Astrocyte of the cerebellum (primary cell): ENCODE results near the gene BANK1.

Source experiments
- DNase-seq: peaks from one replicate; pipeline ENCODE4 v3.0.0-alpha.2; 2011; ENCODE audit warnings: low read depth
- H3K4me3 ChIP-seq: 2 replicates; pipeline ENCODE4 v1.5.1; 2011; ENCODE audit warnings: mild to moderate bottlenecking, low read depth, low read length, moderate library complexity
- CTCF ChIP-seq: IDR thresholded peaks from 2 replicates; pipeline ENCODE4 v1.5.1; 2012; ENCODE audit warnings: low read length, low read depth, moderate library complexity, mild to moderate bottlenecking; ENCODE audit errors: missing control alignments
- in situ Hi-C: cut with HindIII; loops from 2 replicates; pipeline ENCODE4 v1.10.0; 2017; ENCODE audit warnings: low sequenced_read_pairs

BANK1 gene

DNA sequence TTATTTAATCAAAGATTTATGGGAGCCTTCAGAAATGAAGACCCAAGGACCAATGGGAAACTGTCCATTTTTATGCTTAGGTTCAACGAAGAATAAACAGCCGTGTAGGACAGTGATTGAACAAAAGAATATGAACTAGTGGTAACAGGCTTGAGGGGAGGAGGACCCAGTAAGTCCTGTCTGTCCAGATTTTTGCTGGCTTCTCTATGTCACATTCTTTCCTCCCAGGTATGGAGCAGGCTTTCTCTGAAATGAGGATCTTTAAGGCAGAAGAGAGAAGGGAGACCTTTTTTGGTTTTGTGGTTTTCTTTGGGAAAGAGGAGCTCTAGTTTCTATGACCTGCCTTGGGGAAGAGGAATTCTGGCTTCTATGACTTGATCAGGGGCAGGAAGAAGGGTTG, 74.1 kb downstream of the BANK1 start:
- no peak overlapping the region for H3K4me3 ChIP-seq
- no peak for TF ChIP-seq CTCF
- no peak for DNase-seq
- in situ Hi-C loops = no loop called here

DNA sequence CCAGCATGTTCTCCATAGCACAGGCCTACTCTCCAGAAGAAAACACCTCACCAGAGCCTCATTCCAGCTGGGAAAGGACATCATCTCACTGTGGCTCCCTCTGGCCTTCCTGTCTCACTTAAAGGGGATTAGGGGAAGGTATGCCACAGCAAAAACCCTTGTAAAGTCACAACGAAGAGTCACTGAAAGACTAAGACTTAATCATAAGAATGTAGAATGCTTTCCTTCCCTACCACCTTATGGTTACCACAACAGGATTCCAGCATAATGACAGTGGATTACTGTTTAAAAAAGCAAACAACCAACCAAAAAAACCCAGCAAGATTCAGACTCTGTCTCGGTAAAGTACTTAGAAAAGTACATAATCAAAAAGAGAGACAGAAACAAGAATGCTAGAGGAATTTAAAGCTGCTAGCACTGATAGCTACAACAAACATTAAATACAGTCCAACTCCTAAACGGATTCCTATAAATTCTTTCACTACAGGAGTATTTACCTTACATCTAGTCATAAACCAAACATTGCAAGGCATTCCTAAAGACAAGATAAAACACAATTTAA, 75.1 kb downstream of the BANK1 start:
- DNase-seq = peak; percentile 9

GRCh38 chr4:101870874-101871273, 80.3 kb downstream of the BANK1 start:
- in situ Hi-C loops = no loop called here
- no peak for TF ChIP-seq CTCF
- no peak for DNase-seq
- H3K4me3 ChIP-seq = no peak overlapping the region

More for the DNA sequence above, 75.1 kb downstream of the BANK1 start:
- H3K4me3 ChIP-seq = no peak overlapping the region
- in situ Hi-C loops = no loop called here
- no peak for TF ChIP-seq CTCF

DNA sequence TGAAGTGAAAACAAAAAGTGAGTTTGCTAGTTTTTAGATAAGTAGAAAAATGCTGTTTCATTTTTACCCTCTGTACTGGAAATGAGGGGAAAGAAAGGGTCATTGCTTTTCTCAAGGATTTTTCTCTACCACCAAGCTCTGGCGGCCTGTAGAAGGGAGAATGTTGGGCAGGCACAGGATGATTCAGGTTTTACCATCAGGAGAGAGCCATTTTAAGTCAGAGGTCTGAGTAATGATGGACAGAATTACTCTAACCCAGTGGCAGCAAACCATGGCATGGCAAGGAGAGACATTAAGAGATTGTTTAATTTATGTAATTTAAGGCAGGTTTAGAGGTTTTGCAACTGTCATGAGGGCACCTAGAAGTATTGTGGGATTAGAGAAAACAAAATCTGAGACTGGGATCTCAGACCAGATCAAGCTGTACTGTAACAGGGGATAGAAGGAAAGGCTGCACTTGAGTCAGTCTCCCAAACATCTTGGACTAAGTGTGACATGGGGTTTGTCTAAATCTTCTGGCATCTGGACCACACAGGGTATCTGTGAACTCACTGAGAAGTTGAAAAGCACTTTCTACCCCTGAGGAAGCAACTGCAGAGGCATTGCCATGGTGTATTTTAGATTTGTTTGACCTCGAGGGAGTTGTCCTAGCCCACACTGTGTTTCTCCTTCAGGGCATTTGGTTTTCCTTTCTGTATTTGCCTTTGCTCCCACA, 81.6 kb downstream of the BANK1 start:
- TF ChIP-seq CTCF = no peak
- DNase-seq = no peak
- H3K4me3 ChIP-seq = no peak overlapping the region
- in situ Hi-C loops = no loop called here

GRCh38 chr4:101885574-101885973, 95.0 kb downstream of the BANK1 start:
- no peak overlapping the region for H3K4me3 ChIP-seq
- no peak for TF ChIP-seq CTCF
- DNase-seq = no peak
- in situ Hi-C loops = no loop called here

DNA sequence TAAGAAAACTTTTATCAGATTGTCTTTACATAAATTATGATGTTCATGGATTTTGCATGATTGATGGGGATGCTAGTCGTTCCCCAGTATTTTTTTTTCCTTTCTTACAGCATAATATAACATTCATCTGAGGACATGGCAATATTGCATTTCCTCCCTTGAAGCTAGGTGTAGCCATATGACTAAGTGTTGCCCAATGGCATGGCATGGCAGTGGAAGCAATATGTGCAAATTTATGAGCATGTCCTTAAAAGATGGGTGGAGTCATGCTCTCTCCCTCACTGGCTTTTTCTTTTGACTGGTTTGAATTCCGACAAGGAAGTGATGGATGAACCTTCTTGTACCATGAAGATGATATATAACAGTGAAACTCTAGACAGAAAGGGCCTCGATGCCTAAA, 96.3 kb downstream of the BANK1 start:
- in situ Hi-C loops = no loop called here
- DNase-seq = no peak
- no peak for TF ChIP-seq CTCF
- H3K4me3 ChIP-seq = no peak overlapping the region
